ENCODE results near the gene RIGI.
A peak's percentile ranks its signal among the peaks of the same experiment; 100 is the strongest.

Gene RIGI

DNA sequence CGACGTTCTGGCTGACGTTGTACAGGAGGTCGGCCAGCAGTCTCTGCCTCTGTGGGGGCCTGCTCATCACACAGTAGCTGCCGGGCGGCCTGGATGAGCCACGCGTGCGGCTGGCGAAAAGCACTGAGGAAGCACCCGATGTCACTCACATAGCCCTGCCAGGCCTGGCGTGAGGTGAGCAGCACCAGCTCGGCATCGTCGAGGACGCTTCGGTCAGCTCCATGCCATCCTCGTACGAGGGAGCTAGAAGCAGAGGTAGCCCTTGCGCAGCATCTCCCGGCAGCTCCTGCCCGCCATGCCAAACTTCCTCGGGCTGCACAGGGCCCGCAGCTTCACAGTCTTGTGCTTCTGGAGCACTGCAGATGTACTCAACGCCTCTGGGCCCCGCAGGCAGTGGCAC is 40.8 kb upstream of the RIGI start:
- H3K4me3 ChIP-seq (ENCODE audit: low read length) = no peak overlapping the region
- TF ChIP-seq, protein P1, sequence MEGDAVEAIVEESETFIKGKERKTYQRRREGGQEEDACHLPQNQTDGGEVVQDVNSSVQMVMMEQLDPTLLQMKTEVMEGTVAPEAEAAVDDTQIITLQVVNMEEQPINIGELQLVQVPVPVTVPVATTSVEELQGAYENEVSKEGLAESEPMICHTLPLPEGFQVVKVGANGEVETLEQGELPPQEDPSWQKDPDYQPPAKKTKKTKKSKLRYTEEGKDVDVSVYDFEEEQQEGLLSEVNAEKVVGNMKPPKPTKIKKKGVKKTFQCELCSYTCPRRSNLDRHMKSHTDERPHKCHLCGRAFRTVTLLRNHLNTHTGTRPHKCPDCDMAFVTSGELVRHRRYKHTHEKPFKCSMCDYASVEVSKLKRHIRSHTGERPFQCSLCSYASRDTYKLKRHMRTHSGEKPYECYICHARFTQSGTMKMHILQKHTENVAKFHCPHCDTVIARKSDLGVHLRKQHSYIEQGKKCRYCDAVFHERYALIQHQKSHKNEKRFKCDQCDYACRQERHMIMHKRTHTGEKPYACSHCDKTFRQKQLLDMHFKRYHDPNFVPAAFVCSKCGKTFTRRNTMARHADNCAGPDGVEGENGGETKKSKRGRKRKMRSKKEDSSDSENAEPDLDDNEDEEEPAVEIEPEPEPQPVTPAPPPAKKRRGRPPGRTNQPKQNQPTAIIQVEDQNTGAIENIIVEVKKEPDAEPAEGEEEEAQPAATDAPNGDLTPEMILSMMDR (conservative IDR thresholded peaks at IDR 0.05; ENCODE audit: low read length) = no peak

DNA sequence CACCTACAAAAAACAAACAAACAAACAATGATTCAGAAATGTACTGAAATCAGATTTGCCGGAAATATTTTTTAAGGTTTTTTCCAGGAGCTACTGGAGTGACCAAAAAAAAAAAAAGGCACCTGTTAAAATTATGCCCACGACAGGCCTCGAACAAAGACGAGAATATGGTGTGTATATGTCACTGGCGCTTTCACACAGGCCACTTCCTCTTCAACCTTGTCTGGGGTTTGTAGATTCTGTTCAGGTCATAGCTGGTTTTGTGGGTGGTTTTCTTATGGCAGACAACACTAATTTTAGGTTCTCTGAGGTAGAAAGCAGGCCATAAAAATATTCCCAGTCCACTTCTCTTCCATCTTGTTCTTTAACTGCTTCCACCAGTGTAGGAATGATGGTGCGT is 40.0 kb upstream of the RIGI start:
- no peak for DNase-seq (ENCODE audit: low read depth)
- TF ChIP-seq, protein P1 (conservative IDR thresholded peaks at IDR 0.05; ENCODE audit: low read length) = no peak
- no peak overlapping the region for H3K4me3 ChIP-seq (ENCODE audit: low read length)

More for the DNA sequence above, 40.8 kb upstream of the RIGI start:
- DNase-seq (ENCODE audit: low read depth) = no peak

DNA sequence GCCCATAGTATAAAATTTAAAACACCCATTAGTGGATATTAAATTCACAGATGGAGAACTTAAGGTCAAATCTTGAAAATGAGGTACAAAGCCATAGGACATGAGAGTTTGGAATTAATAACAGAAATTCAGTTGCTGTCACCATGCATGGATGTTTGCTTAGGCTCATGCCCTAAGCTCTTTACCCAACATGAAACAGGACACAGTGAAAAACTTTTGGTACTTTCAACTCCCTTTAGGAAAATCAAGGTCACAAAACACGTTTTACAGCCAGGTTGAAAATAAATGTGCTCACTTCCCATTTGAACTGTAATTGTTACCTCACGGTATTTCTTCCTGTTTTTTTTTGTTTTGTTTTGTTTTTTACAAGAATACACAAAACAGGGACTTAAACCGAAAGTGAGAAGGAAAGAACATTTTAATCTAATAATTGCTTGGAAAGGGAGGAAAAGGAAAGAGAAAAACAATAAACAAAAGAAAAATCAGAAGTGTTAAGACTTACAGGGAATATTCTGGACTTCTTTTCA is 32.5 kb upstream of the RIGI start:
- no peak overlapping the region for H3K4me3 ChIP-seq (ENCODE audit: low read length)
- TF ChIP-seq, protein P1 (conservative IDR thresholded peaks at IDR 0.05; ENCODE audit: low read length) = no peak
- no peak for DNase-seq (ENCODE audit: low read depth)

DNA sequence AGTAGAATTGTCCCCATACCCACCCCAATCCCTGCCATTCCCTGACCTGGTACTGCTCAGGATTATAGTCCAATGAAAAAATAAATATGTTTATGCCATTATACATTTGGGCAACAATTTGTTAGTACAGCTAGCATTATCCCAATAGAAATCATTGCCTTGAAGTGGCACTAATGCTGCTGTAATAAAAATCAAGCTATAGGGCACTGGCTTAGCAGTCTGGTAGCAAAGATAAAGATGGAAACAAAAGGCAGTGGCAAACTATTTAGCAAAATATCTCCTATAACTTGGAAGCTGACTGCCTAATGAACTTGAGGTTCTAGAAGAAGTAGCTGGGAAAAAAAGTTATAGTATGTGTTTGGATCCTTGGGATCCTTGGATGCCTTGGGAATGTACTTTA is 28.6 kb upstream of the RIGI start:
- no peak for DNase-seq (ENCODE audit: low read depth)
- H3K4me3 ChIP-seq (ENCODE audit: low read length) = no peak overlapping the region
- TF ChIP-seq, protein P1 (conservative IDR thresholded peaks at IDR 0.05; ENCODE audit: low read length) = no peak

DNA sequence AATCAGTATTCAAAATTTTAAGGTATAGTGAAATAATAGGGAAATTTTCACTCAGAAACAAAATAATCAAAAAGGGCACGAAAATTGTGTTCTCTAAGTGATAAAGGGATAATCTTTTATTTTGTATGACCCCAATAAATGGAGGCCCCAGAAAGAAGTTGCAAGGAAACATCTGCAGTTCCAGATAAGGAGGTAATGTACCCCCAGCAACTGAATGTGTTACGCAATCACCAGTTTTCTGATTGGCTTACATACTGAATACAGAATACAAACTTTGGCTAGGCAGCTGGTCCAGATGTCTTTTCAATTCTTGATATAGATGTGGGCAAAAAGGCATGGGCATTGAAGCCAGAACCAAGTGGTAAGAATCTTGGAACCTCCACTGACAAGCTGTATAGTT is 28.1 kb upstream of the RIGI start:
- DNase-seq (ENCODE audit: low read depth) = peak; percentile 15
- TF ChIP-seq, protein P1 (conservative IDR thresholded peaks at IDR 0.05; ENCODE audit: low read length) = no peak

DNA sequence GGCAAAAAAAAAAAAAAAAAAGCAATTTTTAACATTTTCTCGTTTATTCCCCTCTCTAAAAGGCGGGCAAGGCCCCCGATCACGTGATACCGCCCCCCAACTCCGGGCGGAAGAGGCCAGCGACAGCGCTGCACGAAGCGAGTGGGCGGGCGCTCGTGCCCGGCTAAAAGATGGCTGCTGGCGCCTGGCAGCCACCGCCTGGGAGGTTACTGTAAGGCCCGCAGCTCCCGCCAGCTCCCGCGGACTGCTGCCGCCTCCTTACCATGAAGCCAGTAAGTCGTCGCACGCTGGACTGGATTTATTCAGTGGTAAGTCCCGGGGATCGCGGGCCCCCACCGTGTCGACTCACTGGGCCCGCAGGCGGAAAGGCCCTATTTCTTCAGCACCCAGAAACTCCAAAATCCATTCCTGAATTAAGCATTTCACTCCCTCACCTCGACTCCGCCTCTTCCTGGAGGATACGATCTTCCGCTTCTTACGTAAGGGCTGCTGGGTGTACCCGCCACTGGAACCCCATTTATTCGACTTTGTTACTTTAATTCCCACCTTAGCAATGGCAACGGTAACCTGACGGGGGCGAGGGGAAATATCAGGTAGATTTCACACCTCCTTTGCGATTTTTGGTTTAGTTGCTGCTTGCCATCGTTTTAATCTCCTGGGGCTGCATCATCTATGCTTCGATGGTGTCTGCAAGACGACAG is 26.3 kb upstream of the RIGI start, which contains the start of the genes SMIM27 and TOPORS:
Gene SMIM27, plus strand, starts transcription at position 156 of the 701 bp plus-strand sequence. Its CDS starts 108 bp downstream, at position 264.
Gene TOPORS, minus strand, starts transcription at position 415 of the 701 bp plus-strand sequence. Its CDS starts 150 bp downstream, at position 265.
- H3K4me3 ChIP-seq (ENCODE audit: low read length) = peak within 1 kb of the TSS; percentile 85
- peak; percentile 85 for DNase-seq (ENCODE audit: low read depth)
- TF ChIP-seq, protein P1 (conservative IDR thresholded peaks at IDR 0.05; ENCODE audit: low read length) = no peak

More for the DNA sequence above, 28.1 kb upstream of the RIGI start:
- no peak overlapping the region for H3K4me3 ChIP-seq (ENCODE audit: low read length)

All from AG10803 (cell line).